HG02588 (cell line): Measurements from ENCODE around the gene METTL8.
"Not testable (repeated sequence)": the region's sequence is repeated elsewhere in the genome, so short reads cannot be mapped to it uniquely, and the experiment has no call there.

Experiments
- ATAC-seq: cut with Tn5 transposase; IDR thresholded peaks from one replicate; pipeline ENCODE4 v1.9.1; 2021; ENCODE audit warnings: mild to moderate bottlenecking, moderate library complexity; ENCODE audit not compliant: unreplicated experiment

The METTL8 gene

GRCh38 chr2:171316755-171317337, 116.9 kb downstream of the METTL8 start:
- no peak for ATAC-seq

- no peak for ATAC-seq
Observed at GRCh38 chr2:171316220-171316619, 117.6 kb downstream of the METTL8 start.

DNA sequence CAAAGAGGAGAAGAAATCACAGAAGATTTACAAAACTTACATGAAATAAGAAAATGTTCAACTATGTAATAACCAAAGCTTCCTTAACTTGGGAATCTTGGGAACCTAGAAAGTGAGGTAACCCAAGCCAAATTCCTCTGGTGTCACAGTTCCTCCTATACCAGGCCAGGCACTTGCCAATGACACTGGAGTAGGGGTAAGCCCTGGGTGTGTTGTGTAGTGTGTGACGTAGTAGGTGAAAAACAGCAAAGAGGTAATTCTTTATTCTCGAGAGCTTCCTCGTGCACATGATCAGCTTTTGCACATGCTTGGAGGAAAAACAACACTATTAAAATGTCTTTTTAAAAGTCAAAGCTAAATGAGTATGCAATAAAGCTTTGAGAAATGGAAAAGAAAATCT, 118.0 kb downstream of the METTL8 start:
- ATAC-seq, result no peak

DNA sequence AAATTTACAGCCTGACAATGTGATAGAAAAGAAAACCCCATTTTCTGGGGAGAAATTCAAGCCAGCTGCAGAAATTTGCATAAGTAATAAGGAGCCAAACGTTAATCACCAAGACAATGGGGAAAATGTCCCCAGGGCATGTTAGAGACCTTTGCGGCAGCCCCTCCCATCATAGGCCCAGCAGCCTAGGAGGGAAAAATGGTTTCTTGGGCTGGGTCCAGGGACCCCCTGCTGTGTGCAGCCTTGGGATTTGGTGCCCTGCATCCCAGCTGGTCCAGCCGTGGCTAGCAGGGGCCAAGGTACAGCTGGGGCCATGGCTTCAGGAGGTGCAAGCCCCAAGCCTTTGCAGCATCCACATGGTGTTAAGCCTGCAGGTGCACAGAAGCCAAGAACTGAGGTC, 121.6 kb downstream of the METTL8 start:
- ATAC-seq, result not testable (repeated sequence)

DNA sequence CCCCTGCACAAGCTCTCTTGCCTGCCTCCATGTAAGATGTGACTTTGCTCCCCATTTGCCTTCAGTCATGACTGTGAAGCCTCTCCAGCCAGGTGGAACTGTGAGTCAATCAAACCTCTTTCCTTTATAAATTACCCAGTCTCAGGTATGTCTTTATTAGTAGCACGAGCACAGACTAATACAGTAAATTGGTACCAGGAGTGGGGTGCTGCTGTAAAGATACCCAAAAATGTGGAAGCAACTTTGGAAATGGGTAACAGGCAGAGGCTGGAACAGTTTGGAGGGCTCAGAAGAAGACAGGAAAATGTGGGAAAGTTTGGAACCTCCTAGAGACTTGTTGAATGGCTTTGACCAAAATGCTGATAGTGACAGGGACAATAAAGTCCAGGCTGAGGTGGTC, 122.2 kb downstream of the METTL8 start:
- ATAC-seq, result not testable (repeated sequence)

- ATAC-seq, result no peak
Observed at GRCh38 chr2:171310889-171311288, 122.9 kb downstream of the METTL8 start.

- ATAC-seq, result no peak
Observed at GRCh38 chr2:171309455-171310286, 124.1 kb downstream of the METTL8 start.

DNA sequence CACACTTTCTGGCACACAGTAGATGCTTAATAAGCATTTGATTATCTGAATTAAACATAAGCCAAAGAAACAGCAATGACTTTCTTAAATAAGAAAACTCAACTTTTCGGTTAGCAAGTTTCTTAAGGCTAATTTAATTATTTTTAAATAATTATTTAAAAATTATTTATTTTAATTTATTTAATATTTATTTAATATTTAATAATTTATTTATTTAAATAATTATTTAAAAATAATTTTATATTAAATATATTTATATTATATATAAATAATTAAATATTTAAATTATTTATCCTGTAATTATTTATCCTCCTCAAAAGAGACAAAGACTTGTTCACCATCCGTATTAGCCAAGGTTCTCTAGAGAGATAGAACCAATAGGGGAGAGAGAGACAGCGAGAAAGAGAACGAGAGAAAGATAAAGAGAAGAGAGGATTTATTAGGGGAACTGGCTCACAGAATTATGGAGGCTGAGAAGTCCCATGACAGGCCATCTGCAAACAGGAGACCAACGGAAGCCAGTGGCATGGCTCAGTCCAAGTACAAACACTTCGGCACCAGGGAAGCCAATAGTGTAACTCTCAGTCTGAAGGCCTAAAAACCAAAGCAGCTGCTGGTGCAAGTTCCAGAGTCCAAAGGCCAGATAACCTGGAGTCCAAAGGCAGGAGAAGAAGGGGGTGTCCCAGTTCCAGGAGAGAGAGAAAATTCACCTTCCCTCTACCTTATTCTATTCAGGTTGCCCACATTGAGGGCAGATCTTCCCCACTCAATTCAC, 125.3 kb downstream of the METTL8 start:
- ATAC-seq, result no peak

DNA sequence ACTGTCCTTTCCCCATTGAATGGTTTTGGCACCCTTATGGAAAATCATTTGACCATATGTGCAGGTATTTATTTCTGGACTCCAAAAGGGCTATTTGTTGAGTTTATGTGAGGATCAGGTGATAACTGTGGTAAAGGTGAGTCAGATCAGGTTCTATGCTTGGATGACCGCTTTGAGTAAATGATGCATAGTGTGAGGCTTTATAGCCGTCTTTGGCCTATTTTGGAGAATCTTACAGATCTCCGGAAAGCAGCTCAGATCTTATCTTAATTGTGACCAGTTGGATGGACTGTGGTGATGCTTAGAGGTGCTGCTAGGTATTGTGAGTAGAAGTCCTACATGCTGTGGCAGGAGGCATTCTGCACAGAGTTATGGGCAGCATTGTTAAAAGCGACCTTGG, 126.2 kb downstream of the METTL8 start:
- no peak for ATAC-seq

- ATAC-seq, result no peak
Observed at GRCh38 chr2:171297956-171298355, 135.8 kb downstream of the METTL8 start.

GRCh38 chr2:171294608-171295007, 139.2 kb downstream of the METTL8 start:
- no peak for ATAC-seq

DNA sequence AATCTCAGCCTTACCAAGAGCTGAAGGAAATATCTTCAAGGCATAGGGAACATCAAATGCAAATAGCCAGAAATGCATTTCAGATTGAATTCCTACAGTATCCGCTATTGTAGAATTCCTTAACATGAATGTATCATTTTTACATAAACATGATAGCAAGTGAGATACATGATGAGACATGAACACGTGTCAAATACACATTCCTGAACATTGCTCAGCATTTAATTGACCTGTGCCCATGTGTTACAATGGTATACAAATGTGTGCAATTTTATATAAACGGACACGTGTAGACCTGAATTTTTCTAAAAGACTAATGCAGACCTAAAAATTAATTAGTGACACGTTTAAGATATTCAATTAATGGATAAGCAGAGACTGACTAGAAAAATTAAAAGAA, 140.1 kb downstream of the METTL8 start:
- no peak for ATAC-seq

GRCh38 chr2:171289991-171290390, 143.8 kb downstream of the METTL8 start:
- ATAC-seq, result no peak

DNA sequence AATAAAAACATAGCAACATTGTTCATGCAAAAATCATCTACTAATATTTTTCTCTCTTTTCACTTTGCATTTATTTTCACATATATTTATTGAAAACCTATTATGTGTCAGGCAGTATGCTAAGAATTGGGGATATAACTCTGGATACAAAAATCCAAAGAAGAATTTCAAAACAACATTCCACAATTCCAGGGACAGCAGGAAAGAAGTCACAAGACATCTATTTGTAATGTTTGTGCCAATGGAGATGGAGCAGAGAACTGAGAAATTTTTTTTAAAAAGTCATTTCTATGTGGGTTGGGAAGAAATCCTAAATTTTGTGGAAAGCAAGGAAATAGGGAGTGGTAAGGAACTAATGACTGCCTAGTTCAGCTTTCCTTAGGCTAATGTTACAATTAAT, 144.5 kb downstream of the METTL8 start:
- no peak for ATAC-seq

- ATAC-seq, result no peak
Observed at GRCh38 chr2:171287611-171288010, 146.2 kb downstream of the METTL8 start.

DNA sequence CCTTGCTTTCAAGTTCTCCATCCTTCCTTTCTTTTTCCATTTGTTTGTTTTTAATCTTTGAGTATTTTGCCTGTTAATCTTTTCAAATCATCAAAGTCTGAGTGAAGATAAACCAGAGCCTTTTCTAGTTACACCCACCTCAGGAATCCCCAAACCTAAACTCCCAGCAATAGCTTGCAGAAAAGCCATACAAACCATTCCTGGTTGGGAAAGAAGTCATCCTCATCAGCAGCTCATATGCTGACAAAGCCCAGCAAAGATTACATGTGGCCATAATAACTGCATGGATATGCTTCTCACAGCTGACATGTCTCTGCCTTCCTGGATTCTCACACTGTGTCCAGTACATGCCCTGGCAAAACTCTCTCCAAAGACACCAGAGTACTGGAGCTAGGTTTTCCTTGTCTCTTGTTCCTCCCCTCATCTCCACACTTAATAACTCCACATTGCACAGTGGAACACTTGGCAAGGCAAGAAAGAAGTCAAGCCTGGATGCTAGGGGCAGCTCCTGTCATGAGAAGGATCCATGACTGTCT, 146.7 kb downstream of the METTL8 start:
- ATAC-seq, result no peak

GRCh38 chr2:171281110-171281509, 152.7 kb downstream of the METTL8 start:
- ATAC-seq, result no peak

DNA sequence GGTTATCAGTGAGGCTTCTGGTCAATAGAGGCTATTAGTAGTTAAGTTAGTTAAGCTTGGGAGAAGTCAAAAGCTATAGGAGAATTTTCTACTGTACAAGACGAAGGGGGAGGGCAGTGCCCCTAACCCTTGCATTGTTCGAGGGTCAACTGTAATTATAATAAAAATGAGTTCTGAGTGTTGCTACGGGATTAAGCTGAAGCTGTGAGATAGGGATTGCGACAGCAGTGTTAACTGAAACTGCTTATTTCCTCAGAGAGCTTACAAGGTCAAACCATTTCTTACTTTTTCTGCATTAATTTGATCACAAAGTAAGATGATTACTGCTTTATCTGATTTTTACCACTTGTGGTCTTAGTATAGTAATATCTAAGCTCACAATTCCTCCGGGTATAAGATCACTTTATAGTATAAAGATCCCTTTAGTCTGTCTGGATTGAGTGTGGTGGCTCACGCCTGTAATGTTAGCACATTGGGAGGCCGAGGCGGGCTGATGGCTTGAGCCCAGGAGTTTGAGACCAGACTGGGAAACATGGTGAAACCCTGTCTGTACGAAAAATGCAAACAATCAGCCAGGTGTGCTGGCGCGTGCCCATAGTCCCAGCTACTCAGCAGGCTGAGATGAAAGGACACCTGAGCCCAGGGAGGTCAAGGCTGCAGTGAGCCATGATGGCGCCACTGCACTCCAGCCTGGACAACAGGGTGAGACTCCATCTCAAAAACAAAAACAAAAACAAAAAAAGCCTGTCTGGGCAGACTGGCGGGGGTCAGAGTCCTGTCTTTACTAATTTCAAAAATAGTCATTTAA, 153.6 kb downstream of the METTL8 start:
- no peak for ATAC-seq

DNA sequence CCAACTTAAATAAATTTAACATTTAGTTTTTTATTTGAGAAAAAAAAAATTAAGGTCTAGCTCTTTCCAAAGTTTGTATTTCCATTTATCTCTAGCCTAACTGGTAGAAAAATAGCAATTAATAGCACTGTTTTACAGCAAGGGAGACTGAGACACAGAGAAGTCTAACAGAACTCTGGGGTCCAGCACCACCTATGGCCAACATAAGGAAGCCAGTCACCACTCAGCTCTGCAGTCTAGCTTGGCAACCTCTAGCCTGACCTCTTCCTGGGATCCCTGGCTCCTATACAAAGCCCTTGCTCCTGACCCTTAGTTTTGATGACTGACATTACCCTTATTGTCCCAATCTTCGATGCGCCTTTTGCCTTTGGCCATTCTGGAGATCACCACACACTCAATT, 159.0 kb downstream of the METTL8 start:
- no peak for ATAC-seq

GRCh38 chr2:171271971-171272436, 161.8 kb downstream of the METTL8 start:
- no peak for ATAC-seq

DNA sequence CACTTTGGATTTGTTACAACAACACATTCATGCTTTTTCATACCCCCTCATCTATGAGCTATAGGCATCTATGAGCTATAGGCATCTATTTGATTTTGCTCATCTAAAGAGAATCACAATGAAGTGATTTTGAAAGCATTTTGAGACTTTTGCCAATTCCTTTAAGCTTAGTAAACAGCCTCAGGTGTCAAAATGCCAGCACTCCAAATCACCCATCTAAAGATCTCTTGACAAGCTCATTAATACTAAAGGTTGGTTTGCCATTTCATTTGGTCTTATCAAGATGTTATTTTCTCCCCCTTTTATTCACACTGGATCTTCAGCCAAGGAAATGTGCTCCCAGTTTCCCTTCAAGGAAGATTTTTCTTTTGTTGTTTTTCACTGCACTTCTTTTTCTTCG, 162.4 kb downstream of the METTL8 start:
- ATAC-seq, result no peak
